Jurkat, Clone E6-1 (cell line): ENCODE data around the gene STIM2.
A peak's percentile ranks its signal among the peaks of the same experiment; 100 is the strongest.

Experiments
- DNase-seq: peaks from one replicate; pipeline ENCODE4 v3.0.0-alpha.2; 2011; ENCODE audit warnings: low read depth, low spot score
- H3K4me3 ChIP-seq: 2 replicates; pipeline ENCODE4 v1.5.1; 2011; ENCODE audit warnings: mild to moderate bottlenecking, low read length, control low read depth, moderate library complexity

STIM2 gene

GRCh38 chr4:26862381-26862915 lies 1.8 kb downstream of the STIM2 start:
- no peak for DNase-seq
- H3K4me3 ChIP-seq, result peak overlapping the region; percentile 58; the same call in 1 of the 2 replicates

GRCh38 chr4:26863512-26863911 lies 2.9 kb downstream of the STIM2 start:
- DNase-seq, result no peak
- H3K4me3 ChIP-seq, result no peak overlapping the region

- DNase-seq, result no peak
Measured at GRCh38 chr4:26864899-26865298, 4.3 kb downstream of the STIM2 start.

DNA sequence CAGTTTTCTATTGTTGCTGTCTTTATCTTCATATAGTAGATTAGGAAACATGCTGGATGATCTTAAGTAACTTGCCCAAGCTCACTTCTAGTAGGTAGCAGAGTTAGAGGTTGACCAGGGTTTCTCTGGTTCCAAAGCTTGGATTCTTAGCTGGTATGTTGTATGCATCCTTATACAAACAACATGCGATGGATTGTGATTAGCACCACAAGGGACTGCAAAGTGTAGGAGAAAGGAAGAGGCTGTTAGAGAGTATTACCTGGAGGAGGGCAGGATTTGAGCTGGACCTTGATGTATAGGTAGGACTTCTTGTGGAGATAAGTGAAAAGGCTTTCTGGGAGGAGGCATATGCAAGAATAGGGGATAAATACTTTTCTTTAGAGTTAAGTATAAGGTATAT lies 5.6 kb downstream of the STIM2 start:
- no peak overlapping the region for H3K4me3 ChIP-seq
- DNase-seq, result no peak

More at GRCh38 chr4:26864899-26865298, 4.3 kb downstream of the STIM2 start:
- H3K4me3 ChIP-seq, result no peak overlapping the region

DNA sequence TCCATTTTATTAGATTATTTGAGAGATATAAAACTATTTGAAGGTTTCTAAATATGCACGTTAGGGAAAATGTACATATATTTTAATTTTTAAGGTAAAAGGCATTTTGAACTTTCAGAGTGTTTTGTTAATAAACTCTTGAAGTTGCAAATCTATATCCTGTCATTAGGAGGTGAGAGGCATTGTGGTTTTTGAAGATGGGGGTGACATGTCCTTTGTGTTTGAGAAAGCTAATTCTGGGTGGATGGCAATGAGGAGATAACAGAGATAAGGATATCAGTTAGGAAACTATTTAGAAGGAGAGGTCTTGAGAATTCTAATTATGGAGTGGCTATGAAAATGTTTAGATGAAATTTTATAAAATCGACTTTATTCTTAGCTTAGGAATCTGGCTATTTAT lies 6.1 kb downstream of the STIM2 start:
- H3K4me3 ChIP-seq, result no peak overlapping the region

DNA sequence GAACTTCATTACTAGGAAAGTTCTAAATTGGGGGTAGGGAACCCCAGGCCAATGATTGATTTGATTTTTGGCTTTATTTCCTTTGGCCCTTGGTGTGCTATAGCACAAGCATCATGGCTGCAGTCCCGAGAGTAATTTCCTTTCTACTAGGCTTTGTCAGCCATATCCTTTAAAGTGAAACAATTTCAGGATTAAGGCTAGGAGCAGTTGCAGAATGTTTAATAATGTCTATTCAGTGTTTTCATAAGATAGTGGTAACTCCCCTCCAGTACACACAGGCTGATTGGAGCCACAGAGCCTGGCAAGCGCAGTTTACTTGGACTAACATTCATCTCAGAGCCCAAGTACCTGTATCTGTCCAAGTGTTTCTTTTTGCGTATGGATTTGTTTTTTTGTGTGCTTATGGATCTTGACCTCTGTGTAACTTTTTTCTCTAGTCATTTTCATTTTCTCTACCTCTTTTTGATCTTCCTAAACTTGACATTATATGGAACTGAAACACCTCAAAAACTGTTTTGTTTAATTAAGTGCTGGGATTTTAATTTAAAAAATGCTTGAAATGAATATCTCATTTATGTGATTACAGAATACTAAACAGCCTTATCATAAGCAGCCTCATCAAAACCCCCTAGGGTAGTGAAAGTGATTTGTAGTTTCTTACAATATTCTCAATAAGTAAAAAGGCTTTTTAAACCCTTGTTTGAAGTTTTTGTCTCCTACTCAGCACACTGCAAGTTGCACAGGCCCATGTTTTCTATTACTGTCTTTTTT lies 7.5 kb downstream of the STIM2 start:
- H3K4me3 ChIP-seq, result no peak overlapping the region
- no peak for DNase-seq

More for the DNA sequence above, 6.1 kb downstream of the STIM2 start:
- no peak for DNase-seq

DNA sequence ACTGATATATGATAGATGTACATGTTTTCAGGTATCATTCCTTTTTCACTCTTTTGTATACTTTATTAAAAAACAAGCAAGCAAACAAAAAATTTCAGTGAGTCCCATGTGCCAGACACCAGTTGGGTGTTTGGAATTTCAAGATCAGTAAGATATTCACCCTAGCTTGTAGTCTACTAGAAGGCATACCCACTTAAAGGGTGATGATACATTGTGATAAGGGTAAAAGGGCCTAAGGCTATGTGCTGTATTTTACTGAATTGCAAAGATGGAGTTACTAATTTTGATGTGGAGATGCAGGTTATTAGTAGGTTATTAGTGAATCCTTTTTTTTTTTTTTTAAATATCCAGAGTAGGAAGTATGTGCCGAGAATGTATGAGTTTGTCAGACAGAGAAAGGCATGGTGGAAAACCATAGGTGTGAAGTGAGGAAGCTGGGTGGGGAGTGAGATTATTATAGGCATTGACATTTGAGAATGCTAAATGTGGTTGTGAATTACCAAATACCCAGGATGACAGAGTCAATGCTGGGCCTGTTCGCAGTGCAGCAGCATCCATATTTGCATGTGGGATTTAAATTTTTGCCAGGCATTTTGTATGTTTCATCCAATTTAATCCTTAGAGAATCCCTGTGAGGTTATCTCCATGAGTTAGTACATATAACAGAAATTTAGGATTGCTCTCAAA lies 10.1 kb downstream of the STIM2 start:
- H3K4me3 ChIP-seq, result no peak overlapping the region
- no peak for DNase-seq

GRCh38 chr4:26871611-26872010 lies 11.0 kb downstream of the STIM2 start:
- no peak overlapping the region for H3K4me3 ChIP-seq
- DNase-seq, result no peak

DNA sequence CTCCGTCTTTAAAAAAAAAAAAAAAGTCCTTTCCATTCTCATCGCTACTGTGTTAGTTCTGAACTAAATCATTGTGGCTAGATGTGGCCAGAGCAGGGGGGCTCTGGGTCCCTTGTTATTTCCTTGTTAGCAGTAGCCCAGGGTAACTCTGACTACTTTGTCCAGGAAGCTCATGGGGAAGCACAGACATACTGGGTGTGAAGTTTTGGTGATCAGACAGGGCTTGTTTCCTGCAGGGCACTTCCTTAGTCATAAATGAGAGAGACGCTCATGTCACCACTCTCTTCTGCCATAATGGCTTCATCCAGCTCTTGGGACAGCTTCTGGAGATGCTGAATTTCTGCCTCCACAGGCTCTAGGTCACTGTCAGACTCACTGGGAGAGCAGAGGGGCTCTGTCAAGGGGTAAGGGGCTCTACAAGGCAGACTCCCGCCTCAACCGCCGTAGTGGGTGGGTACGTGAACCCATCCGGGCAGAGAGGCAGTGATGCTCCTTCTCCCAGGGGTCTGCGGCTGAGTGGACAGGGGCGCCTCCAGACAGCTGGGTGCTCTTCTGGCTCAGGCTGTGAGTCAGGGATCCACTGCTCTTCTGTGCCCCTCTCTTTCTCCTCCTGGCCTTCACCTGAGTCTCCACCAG lies 12.9 kb downstream of the STIM2 start:
- no peak for DNase-seq
- H3K4me3 ChIP-seq, result no peak overlapping the region

DNA sequence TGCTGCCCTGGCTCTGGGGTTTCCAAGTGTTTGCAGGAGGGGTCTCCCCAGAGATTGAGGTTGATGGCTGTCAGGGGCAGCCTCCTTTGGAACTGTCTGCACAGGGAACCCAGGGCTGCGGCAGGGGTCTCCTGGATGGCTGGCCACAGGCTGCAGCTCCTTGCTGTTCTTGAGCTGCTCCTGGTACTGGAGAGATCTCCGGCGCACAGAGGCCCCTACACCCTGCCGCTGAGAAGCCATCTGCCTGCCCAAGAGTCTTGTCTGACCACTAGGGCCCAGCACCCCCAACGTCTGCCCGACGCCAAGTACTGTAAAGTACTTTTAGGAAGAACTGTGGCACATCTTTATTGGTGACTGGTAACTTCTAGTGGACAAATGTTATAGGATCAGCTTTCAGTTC lies 13.5 kb downstream of the STIM2 start:
- H3K4me3 ChIP-seq, result no peak overlapping the region
- DNase-seq, result no peak

- H3K4me3 ChIP-seq, result no peak overlapping the region
- DNase-seq, result no peak
Measured at GRCh38 chr4:26877406-26877805, 16.8 kb downstream of the STIM2 start.

- no peak overlapping the region for H3K4me3 ChIP-seq
- DNase-seq, result no peak
Measured at GRCh38 chr4:26877961-26878360, 17.3 kb downstream of the STIM2 start.

DNA sequence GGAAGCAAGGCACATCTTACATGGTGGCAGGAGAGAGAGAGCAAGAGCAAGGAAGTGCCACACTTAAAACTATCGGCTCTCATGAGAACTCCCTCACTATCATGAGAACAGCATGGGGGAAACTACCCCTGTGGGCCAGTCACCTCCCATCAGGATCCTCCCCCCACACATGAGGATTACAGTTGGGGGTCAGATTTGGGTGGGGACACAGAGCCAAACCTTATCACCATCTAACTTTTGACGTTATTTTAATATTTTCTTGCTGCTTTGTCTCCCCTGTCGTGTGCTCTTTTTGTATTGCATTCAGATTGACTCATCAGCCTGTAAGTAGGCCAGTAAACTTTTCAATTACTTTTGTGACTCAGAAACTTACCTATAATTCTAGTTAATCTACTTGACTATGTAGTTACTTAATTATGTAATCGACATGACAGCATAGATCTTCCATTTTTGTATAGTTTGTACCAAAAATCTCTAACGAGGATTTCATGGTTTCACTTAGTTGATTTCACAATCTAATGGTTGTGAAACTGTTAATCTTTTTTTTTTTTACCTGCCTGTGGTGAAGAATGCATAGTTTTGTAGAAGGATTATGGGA lies 18.3 kb downstream of the STIM2 start:
- DNase-seq, result no peak
- H3K4me3 ChIP-seq, result no peak overlapping the region

GRCh38 chr4:26879805-26880204 lies 19.2 kb downstream of the STIM2 start:
- DNase-seq, result no peak

GRCh38 chr4:26884026-26884425 lies 23.4 kb downstream of the STIM2 start:
- H3K4me3 ChIP-seq, result no peak overlapping the region
- DNase-seq, result no peak

More at GRCh38 chr4:26879805-26880204, 19.2 kb downstream of the STIM2 start:
- H3K4me3 ChIP-seq, result no peak overlapping the region

- H3K4me3 ChIP-seq, result no peak overlapping the region
- no peak for DNase-seq
Measured at GRCh38 chr4:26884486-26884988, 23.9 kb downstream of the STIM2 start.

GRCh38 chr4:26885912-26886274 lies 25.3 kb downstream of the STIM2 start:
- H3K4me3 ChIP-seq, result no peak overlapping the region
- peak; percentile 75 for DNase-seq

DNA sequence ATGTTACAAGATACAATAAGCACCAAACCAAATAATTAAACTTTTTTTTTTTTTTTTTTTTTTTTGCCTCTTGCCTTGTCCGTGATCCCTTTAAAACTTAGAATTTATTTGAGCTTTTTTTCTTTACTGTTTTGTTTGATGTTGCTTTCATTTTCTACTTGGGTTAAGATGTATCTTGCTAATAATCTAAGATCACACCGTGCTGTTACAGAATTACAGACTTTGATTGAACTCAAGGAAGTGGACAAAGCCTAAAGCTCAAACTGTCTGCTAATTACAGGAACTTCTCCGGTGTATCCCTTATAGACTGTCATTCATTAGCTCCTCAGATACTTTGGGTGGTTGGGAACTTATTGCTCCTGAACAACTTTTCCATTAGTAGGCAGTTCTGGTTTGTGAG lies 26.5 kb downstream of the STIM2 start:
- peak; percentile 37 for DNase-seq

DNA sequence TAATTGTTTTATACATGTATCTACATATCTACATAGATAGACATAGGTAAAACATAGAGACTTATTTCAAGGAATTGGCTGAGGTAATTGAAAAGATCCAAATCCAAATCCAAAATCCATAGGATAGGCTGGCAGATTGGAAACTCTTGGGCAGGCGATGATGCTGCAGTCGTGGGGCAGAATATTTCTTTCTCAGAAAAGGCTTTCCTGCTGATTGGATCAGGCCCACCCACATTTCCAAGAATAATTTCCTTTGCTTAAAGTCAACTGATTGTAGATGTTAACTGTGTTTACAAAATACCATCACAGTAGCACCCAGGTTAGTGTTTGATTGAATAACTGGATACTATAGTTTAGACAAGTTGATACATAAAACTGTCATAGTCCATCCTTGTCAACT lies 27.2 kb downstream of the STIM2 start:
- no peak overlapping the region for H3K4me3 ChIP-seq
- DNase-seq, result no peak

More for the DNA sequence above, 26.5 kb downstream of the STIM2 start:
- no peak overlapping the region for H3K4me3 ChIP-seq
